Measurements from ENCODE around the gene PTRH1.

PTRH1 gene

DNA sequence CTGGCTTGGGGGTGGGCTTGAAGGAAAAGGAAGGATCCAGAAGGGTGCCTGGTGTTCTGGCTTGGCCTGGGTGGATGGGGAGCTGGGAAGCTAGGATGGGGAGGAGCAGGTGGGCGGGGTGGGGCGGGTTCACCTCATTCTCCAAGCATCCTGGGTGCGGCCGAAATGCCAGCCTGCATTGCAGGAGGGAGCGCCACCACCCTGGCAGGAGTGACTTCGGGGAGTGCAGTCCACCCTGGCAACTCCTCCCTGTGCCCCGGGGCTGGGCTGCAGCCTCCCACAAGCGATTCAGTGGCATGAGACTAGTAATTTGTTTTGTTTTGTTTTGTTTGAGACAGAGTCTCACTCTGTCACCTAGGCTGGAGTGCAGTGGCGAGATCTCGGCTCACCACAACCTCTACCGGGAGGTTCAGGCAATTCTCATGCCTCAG lies 5.9 kb upstream of the PTRH1 start:
- no peak overlapping the region for H3K4me3 ChIP-seq (ENCODE audit: low read depth, low read length)
- in situ Hi-C loops (cut with HindIII; ENCODE audit: low sequenced_read_pairs) = no loop called here
- DNase-seq (ENCODE audit: low read depth) = no peak
- TF ChIP-seq, protein P1, sequence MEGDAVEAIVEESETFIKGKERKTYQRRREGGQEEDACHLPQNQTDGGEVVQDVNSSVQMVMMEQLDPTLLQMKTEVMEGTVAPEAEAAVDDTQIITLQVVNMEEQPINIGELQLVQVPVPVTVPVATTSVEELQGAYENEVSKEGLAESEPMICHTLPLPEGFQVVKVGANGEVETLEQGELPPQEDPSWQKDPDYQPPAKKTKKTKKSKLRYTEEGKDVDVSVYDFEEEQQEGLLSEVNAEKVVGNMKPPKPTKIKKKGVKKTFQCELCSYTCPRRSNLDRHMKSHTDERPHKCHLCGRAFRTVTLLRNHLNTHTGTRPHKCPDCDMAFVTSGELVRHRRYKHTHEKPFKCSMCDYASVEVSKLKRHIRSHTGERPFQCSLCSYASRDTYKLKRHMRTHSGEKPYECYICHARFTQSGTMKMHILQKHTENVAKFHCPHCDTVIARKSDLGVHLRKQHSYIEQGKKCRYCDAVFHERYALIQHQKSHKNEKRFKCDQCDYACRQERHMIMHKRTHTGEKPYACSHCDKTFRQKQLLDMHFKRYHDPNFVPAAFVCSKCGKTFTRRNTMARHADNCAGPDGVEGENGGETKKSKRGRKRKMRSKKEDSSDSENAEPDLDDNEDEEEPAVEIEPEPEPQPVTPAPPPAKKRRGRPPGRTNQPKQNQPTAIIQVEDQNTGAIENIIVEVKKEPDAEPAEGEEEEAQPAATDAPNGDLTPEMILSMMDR (IDR thresholded peaks at IDR 0.05; ENCODE audit: low read depth, low read length, missing control alignments) = no peak

DNA sequence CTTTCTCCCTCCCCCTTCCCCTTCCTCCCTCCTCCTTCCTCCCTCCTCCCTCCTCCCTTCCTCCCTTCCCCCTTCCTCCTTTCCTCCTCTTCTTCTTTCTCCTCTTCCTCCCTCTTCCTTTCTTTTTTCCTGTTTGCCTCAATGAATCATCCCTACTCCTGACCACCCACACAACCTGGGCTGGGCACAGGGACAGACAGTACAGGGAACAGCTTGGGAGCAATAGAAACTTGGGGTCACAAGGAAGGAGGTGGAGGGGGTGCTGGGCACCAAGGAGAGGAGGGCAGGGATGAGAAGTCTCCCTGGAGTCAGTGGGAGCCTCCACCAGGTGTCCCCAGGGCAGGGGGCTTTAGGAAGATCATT lies 5.4 kb upstream of the PTRH1 start:
- in situ Hi-C loops (cut with HindIII; ENCODE audit: low sequenced_read_pairs) = no loop called here
- TF ChIP-seq, protein P1 (IDR thresholded peaks at IDR 0.05; ENCODE audit: low read depth, low read length, missing control alignments) = no peak
- H3K4me3 ChIP-seq (ENCODE audit: low read depth, low read length) = no peak overlapping the region
- DNase-seq (ENCODE audit: low read depth) = no peak

GRCh38 chr9:127720031-127720864 lies 4.8 kb upstream of the PTRH1 start:
- DNase-seq (ENCODE audit: low read depth) = no peak
- TF ChIP-seq, protein P1 (IDR thresholded peaks at IDR 0.05; ENCODE audit: low read depth, low read length, missing control alignments) = no peak
- in situ Hi-C loops (cut with HindIII; ENCODE audit: low sequenced_read_pairs) = no loop called here
- no peak overlapping the region for H3K4me3 ChIP-seq (ENCODE audit: low read depth, low read length)

GRCh38 chr9:127717766-127718165 lies 2.3 kb upstream of the PTRH1 start:
- no peak for DNase-seq (ENCODE audit: low read depth)
- TF ChIP-seq, protein P1 (IDR thresholded peaks at IDR 0.05; ENCODE audit: low read depth, low read length, missing control alignments) = no peak
- H3K4me3 ChIP-seq (ENCODE audit: low read depth, low read length) = no peak overlapping the region
- in situ Hi-C loops (cut with HindIII; ENCODE audit: low sequenced_read_pairs) = no loop called here

- DNase-seq (ENCODE audit: low read depth) = no peak
- TF ChIP-seq, protein P1 (IDR thresholded peaks at IDR 0.05; ENCODE audit: low read depth, low read length, missing control alignments) = no peak
- in situ Hi-C loops (cut with HindIII; ENCODE audit: low sequenced_read_pairs) = no loop called here
- peak overlapping the region; percentile 85 for H3K4me3 ChIP-seq (ENCODE audit: low read depth, low read length)
Measured at GRCh38 chr9:127716412-127716811, 949 bp upstream of the PTRH1 start.

DNA sequence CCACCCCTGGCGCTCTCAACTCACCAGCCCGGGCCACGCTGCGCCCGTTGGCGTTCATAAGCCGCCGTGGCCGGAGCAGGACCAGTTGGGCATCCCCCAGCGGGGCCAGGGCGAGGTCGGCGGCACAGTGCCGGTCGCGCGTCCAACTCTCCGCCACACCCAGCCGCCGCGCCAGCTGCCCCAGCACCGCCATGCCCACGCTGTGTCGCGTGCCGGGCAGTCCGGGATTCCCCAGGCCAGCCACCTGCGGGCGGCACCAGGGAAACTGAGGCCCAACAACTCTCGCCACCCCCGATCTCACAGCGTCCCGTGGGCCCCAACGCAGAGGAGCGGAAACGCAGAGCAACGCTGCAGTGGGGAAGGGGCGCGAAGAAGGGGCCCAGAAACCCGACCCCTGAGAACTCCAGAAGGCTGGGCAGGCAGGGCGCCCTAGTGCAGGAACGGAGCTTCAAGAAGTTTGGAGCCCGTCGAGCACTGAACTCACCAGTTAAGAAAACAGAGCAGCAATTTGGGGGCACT lies 453 bp downstream of the PTRH1 start:
- in situ Hi-C loops (cut with HindIII; ENCODE audit: low sequenced_read_pairs) = no loop called here
- peak overlapping the region; percentile 85 for H3K4me3 ChIP-seq (ENCODE audit: low read depth, low read length)
- TF ChIP-seq, protein P1 (IDR thresholded peaks at IDR 0.05; ENCODE audit: low read depth, low read length, missing control alignments) = no peak
- DNase-seq (ENCODE audit: low read depth) = no peak

Data from astrocyte of the cerebellum (primary cell).